OCI-LY1 (cell line): ENCODE results near the gene FCN3.

Source experiments
- H2AFZ ChIP-seq: fragments of 200-600 bp; sonication (generic), shearing (Covaris generic); 2 replicates; pipeline ENCODE4 v1.6.0; 2014; ENCODE audit warnings: antibody characterized with exemption, mild to moderate bottlenecking, low read length
- H3F3A ChIP-seq: fragments of 200-600 bp; sonication (generic), shearing (Covaris generic); 2 replicates; pipeline ENCODE4 v1.6.0; 2014; ENCODE audit warnings: mild to moderate bottlenecking, antibody characterized with exemption, low read length, moderate library complexity; ENCODE audit not compliant: insufficient read depth
- H3K27ac ChIP-seq: fragments of 200-600 bp; sonication (generic); 2 replicates; pipeline ENCODE4 v1.5.1; 2014; ENCODE audit warnings: low read length, mixed run types, mild to moderate bottlenecking, low read depth; ENCODE audit not compliant: poor library complexity, severe bottlenecking
- H3K27me3 ChIP-seq: fragments of 200-600 bp; sonication (generic); 2 replicates; pipeline ENCODE4 v1.6.0; 2014; ENCODE audit warnings: antibody characterized with exemption, mild to moderate bottlenecking, low read length, moderate library complexity; ENCODE audit not compliant: insufficient read depth
- H3K36me3 ChIP-seq: fragments of 200-600 bp; sonication (generic); 2 replicates; pipeline ENCODE4 v1.6.1; 2014; ENCODE audit warnings: mild to moderate bottlenecking, antibody characterized with exemption, low read length, moderate library complexity, mixed read lengths; ENCODE audit not compliant: insufficient read depth
- H3K4me1 ChIP-seq: fragments of 200-600 bp; sonication (generic); 2 replicates; pipeline ENCODE4 v1.5.1; 2014; ENCODE audit warnings: mild to moderate bottlenecking, low read length, moderate library complexity; ENCODE audit not compliant: insufficient read depth, severe bottlenecking
- H3K4me2 ChIP-seq: fragments of 200-600 bp; sonication (generic), shearing (Covaris generic); 2 replicates; pipeline ENCODE4 v1.6.1; 2014; ENCODE audit warnings: low read length
- H3K4me3 ChIP-seq: fragments of 200-600 bp; sonication (generic); 2 replicates; pipeline ENCODE4 v1.5.1; 2014; ENCODE audit warnings: low read length, low read depth, mild to moderate bottlenecking, mixed read lengths; ENCODE audit not compliant: poor library complexity, severe bottlenecking
- H3K79me2 ChIP-seq: fragments of 200-600 bp; shearing (Covaris generic); 2 replicates; pipeline ENCODE4 v1.6.1; 2016; ENCODE audit warnings: mixed run types, low read length, mixed read lengths; ENCODE audit not compliant: insufficient read depth
- H3K9ac ChIP-seq: fragments of 200-600 bp; sonication (generic), shearing (Covaris generic); 2 replicates; pipeline ENCODE4 v1.6.1; 2014; ENCODE audit warnings: mild to moderate bottlenecking, low read length, mixed read lengths
- H3K9me2 ChIP-seq: fragments of 200-600 bp; sonication (generic), shearing (Covaris generic); 2 replicates; pipeline ENCODE4 v1.6.1; 2014; ENCODE audit warnings: low read depth, mild to moderate bottlenecking, low read length, mixed read lengths
- H3K9me3 ChIP-seq: fragments of 200-600 bp; shearing (Covaris generic); 2 replicates; pipeline ENCODE4 v1.6.1; 2014; ENCODE audit warnings: low read length, mixed read lengths
- H4K20me1 ChIP-seq: fragments of 200-600 bp; sonication (generic), shearing (Covaris generic); 2 replicates; pipeline ENCODE4 v1.6.0; 2016; ENCODE audit warnings: mild to moderate bottlenecking, low read length; ENCODE audit not compliant: insufficient read depth
- CTCF ChIP-seq: fragments of 200-600 bp; sonication (generic), shearing (Covaris generic); IDR thresholded peaks from 2 replicates; pipeline ENCODE4 v1.5.1; 2017; ENCODE audit warnings: mild to moderate bottlenecking, antibody characterized with exemption, low read length, moderate library complexity, mixed read lengths
- EZH2 ChIP-seq: fragments of 200-600 bp; sonication (generic), shearing (Covaris generic); IDR thresholded peaks from 2 replicates; pipeline ENCODE4 v1.8.0; 2017; ENCODE audit warnings: borderline replicate concordance, mixed run types, mild to moderate bottlenecking, antibody characterized with exemption, low read length, moderate library complexity, mixed read lengths

Gene FCN3

DNA sequence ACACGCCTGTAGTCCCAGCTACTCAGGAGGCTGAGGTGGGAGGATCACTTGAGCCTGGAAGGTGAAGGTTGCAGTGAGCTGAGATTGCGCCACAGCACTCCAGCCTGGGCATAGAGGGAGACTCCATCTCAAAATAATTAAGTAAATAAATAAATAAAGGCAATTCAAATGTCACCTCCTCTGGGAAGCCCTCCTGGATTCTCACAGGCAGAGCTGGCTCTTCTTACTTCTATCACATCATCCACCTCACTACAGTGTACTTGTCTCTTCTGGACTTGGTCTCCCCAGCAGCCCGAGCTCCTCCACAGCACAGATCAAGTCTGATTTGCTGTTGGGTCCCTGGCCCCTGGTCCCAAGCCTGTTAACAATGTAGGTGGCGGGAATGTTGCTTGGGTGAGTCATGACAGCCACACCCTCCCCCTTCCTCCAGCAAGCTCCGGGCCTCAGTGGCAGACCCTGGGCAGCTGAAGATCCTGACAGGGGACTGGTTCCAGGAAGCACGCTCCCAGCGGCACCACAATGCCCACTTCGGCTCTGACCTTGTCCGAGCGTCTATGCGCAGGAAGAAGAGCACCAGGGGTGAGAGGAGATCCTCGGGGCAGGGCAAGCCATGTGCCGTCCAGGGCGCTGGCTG lies 27.5 kb downstream of the FCN3 start:
- H3K79me2 ChIP-seq, result no peaks in the 10 kb centered on the region
- no peak overlapping the region for H3K4me2 ChIP-seq
- no peaks in the 10 kb centered on the region for H3K9me3 ChIP-seq
- no peak overlapping the region for H3K9ac ChIP-seq
- peaks cover 25% of the 10 kb centered on the region for H3K4me1 ChIP-seq
- H4K20me1 ChIP-seq, result no peaks in the 10 kb centered on the region
- H2AFZ ChIP-seq, result no peak overlapping the region
- no peaks in the 10 kb centered on the region for H3F3A ChIP-seq
- no peak overlapping the region for H3K4me3 ChIP-seq
- TF ChIP-seq EZH2 (no peak), CTCF (no peak)
- no peaks in the 10 kb centered on the region for H3K36me3 ChIP-seq
- no peak overlapping the region for H3K27ac ChIP-seq
- H3K27me3 ChIP-seq, result no peaks in the 10 kb centered on the region
- no peaks in the 10 kb centered on the region for H3K9me2 ChIP-seq

GRCh38 chr1:27346357-27346756 lies 28.3 kb downstream of the FCN3 start:
- Histone ChIP-seq H3K4me1 (peaks cover 33% of the 10 kb centered on the region), H3K9me3 (no peaks in the 10 kb centered on the region)

GRCh38 chr1:27345272-27345671 lies 29.4 kb downstream of the FCN3 start:
- H3K4me3 ChIP-seq, result no peak overlapping the region
- H3K4me2 ChIP-seq, result no peak overlapping the region
- no peaks in the 10 kb centered on the region for H3K36me3 ChIP-seq

More at GRCh38 chr1:27346357-27346756, 28.3 kb downstream of the FCN3 start:
- no peak overlapping the region for H2AFZ ChIP-seq
- no peak overlapping the region for H3K4me3 ChIP-seq
- H3F3A ChIP-seq, result no peaks in the 10 kb centered on the region
- no peak overlapping the region for H3K27ac ChIP-seq
- H3K79me2 ChIP-seq, result no peaks in the 10 kb centered on the region
- no peak overlapping the region for H3K9ac ChIP-seq
- H3K27me3 ChIP-seq, result no peaks in the 10 kb centered on the region
- H3K4me2 ChIP-seq, result no peak overlapping the region
- no peaks in the 10 kb centered on the region for H4K20me1 ChIP-seq
- H3K9me2 ChIP-seq, result no peaks in the 10 kb centered on the region
- H3K36me3 ChIP-seq, result no peaks in the 10 kb centered on the region
- TF ChIP-seq EZH2 (no peak), CTCF (no peak)

More at GRCh38 chr1:27345272-27345671, 29.4 kb downstream of the FCN3 start:
- no peak overlapping the region for H3K9ac ChIP-seq
- peaks cover 43% of the 10 kb centered on the region for H3K4me1 ChIP-seq
- TF ChIP-seq EZH2, result no peak
- TF ChIP-seq CTCF, result no peak
- H3K27me3 ChIP-seq, result no peaks in the 10 kb centered on the region
- no peak overlapping the region for H2AFZ ChIP-seq
- no peaks in the 10 kb centered on the region for H3F3A ChIP-seq
- H3K27ac ChIP-seq, result no peak overlapping the region
- no peaks in the 10 kb centered on the region for H3K9me3 ChIP-seq
- H3K79me2 ChIP-seq, result no peaks in the 10 kb centered on the region
- H4K20me1 ChIP-seq, result no peaks in the 10 kb centered on the region
- no peaks in the 10 kb centered on the region for H3K9me2 ChIP-seq
